Adipose tissue (tissue), 3 donors: Measurements from ENCODE around the gene TCP11L2. TPM values are rescaled to one million over a fixed set of nuclear protein-coding genes. Genes with fewer than 3 reads are reported as not detected.
"Not testable (repeated sequence)": the region's sequence is repeated elsewhere in the genome, so short reads cannot be mapped to it uniquely, and the experiment has no call there.

Experiments
- H3K27ac ChIP-seq: one replicate; pipeline ENCODE4 v1.5.1; 2013; ENCODE audit warnings: low read depth, low read length
- WGBS, 3 donors: extraction: QIAGEN DNeasy Blood & Tissue Kit; methylation state at CpG; one replicate each; pipeline ENCODE4 v1.1.7; 2013; 5-methylcytosine and 5-hydroxymethylcytosine counted together
- polyA plus RNA-seq, 3 donors: library from polyadenylated mRNA; stranded (reverse); fragments of 200-250 nt; gene quantifications; one replicate each; pipeline ENCODE4 v1.2.3, GENCODE V29; 2013
- donor health status: healthy with polysubstance abuse.
- donor health status: Bipolar disorder and iron deficiency.
- donor health status: healthy.

Gene TCP11L2
- polyA plus RNA-seq, 3 donors = 4.0 to 9.2 (median 5.0) TPM

DNA sequence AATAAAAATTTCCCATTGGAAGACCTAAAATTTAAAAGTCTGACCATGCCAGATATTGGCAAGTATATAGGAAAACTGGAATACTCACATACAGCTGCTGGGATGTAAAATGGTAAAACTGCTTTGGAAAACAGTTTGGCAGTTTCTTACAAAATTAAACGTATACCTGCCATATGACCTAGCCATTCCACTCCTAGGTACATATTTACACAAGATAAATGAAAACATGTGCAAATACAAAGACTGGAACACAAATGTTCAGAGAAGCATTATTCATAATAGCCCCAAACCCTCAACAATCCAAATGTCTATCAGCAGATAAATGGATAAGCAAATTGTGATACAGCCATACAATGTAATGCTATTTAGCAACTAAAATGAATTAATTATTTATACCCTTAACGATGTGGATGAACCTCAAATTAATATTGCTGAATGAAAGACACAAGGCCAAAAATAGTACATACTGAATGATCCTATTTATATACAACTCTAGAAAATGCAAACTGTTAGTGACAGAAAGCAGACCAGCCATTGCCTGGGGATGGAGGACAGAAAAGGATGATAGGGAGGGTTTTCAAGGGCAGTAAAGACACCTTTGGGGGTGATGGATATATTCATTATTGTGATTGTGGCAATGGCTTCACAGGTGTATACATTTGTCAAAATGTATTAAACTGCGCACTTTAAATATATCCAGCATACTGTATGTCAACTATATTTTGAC lies 21.3 kb upstream of the TCP11L2 start:
- no peak overlapping the region for H3K27ac ChIP-seq
- WGBS, 3 donors = 55 to 76% (median 58%) methylated on average over 3 of the region's 3 CpGs

DNA sequence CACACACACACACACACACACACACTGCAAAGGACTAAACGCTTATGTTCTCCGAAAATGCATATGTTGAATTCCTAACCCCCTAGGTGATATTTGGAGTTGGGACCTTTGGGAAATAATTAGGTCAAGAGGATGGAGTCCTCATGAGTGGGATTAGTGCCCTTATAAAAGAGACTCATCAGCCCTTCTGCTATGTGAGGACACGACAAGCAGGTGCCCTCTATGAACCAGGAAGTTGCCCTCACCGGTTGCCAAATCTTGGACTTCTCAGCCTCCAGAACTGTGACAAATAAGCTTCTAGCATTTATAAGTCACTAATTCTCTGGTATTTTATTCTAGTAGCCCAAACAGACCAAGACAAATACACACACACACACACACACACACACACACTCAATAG lies 20.7 kb upstream of the TCP11L2 start:
- 80 to 86% (median 81%) methylated on average over 4 of the region's 4 CpGs for WGBS, 3 donors
- H3K27ac ChIP-seq = no peak overlapping the region

DNA sequence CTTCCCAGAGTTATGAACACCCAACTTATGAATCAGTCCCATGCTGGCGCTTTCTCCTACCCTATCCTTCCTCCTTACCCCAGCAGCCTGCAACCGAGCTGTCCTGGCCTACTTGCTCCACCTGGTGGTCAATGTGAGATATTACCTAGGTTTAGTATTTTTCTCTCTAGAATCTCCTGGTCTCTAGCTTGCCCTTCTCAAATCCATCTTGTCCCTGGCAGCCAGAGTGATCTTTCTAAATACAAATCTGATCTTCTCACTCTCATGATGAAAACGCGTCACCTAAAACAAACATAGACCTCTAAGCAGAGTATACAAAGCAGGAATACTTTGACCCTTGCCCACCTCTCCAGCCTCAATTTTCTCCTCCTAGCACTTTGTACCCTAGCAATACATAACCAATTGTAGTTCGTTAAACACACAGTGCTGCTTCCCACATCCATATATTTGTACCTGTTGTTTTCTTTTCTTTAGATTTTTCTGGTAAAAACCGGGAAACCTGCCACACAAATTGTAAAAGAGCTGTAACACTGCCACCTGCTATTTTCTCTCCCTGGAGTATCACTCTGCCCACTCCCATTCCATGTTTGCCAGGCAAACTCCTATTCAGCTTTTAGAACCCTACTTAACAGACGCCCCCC lies 20.0 kb upstream of the TCP11L2 start:
- WGBS, 3 donors = 19 to 37% (median 37%) methylated on average over 7 of the region's 7 CpGs
- no peak overlapping the region for H3K27ac ChIP-seq

DNA sequence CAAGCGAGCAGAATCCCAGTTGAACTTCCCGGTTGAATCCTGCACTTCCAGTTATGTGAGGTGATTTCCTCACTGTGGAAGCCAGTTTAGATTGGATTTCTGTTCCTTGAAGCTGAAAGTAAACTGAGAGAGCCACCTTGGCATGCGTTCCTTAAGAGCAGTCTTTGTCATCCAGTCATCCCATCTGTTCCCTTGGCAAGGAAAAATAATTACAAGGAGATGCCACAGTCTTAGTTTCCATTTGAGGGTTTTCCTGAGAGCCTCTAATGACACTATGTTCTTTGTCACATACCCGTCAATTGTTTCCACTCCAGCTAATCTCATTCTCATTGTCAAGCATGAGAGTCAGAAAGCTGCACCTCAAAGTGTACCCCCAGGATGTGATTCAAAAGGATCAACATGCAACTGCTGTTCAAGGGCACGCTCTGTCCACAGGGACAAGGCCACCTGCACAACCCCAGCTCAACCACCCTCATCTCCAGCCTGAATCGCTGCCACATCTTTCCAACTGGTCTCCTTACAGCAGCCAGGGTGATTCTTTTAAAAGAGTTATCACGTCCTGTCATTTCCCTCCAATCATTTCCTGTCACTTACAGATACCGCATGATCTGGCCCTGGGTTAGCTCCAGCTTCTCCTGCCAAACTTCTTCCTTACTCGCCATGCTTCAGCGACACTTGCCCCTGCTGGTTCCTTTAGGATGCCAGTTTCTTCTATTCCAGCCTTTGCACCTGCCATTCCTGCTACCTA lies 18.0 kb upstream of the TCP11L2 start:
- H3K27ac ChIP-seq = no peak overlapping the region
- 46 to 57% (median 57%) methylated on average over 10 of the region's 10 CpGs for WGBS, 3 donors

DNA sequence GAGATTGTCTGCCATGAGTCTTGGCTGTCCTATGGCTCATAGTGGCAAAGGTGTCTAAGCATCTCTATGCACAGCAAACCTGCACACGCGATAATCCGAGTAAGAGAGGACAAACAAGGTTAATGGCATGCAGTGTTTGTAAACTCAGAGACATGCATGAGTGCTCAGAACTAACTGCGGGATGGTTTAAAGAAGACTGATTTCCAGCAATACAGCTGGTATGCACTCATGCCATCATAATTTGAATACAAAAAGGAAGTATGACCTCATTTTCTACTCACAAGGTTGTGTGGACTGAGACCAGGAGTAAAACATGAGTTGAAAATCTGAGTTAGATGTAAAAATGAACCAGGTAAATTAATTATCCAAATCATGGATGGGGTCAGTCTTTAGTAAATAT lies 16.6 kb upstream of the TCP11L2 start:
- H3K27ac ChIP-seq = no peak overlapping the region
- WGBS, 3 donors = 65 to 84% (median 82%) methylated on average over 4 of the region's 4 CpGs

DNA sequence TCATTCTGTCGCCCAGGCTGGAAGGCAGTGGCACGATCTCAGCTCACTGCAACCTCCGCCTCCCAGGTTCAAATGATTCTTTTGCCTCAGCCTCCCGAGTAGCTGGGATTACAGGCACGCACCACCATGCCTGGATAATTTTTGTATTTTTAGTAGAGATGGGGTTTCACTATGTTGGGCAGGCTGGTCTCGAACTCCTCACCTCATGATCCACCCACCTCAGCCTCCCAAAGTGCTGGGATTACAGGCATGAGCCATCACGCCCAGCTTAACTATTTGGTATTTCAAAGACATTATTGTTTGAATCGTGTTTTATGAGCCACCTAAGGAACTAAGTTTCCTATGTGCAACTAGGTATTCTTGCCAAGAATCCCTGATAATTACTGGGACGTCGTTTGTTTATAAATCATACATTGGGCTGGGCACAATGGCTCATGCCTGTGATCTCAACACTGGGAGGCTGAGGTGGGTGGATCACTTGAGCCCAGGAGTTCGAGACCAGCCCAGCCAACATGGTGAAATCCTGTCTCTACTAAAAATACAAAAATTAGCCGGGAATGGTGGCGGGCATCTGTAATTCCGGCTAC lies 15.9 kb upstream of the TCP11L2 start:
- 81 to 84% (median 82%) methylated on average over 14 of the region's 14 CpGs for WGBS, 3 donors
- H3K27ac ChIP-seq = not testable (repeated sequence)

DNA sequence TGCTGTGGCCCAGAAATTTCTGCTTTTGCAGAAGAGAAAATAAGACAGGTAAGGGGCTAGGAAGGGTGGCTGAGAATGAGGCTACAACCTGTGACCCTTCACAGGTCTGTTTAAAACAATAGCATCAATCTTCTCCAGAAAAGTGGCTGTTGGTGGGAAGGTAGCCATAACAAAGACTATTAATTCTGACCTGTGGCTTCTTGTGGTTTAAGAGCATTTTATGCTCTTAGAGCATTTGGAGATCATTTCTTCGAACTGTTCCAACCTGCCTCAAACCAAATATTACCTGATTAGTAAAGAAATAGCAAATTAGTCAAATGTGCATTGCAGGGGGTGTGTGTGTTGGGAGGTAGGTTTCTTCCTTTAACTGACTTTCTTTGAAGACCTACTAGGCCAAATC lies 15.2 kb upstream of the TCP11L2 start:
- 74 to 85% (median 84%) methylated on average over 1 of the region's 1 CpG for WGBS, 3 donors
- no peak overlapping the region for H3K27ac ChIP-seq

DNA sequence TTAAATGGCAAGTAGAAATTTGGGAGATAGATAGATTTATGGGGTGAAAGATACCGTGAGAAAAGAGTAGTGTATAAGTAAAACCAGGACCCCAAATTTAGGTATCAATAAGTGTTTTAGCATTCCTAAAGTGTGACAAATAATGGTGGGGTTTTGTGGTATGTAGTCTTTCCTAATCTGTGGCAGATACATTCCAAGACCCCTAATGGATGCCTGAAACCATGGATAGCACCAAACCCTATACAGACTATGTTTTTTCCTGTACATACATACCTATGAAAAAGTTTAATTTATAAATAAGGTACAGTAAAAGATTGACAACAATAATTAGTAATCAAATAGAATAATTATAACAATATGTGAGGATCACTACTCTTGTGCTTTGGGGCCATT lies 14.4 kb upstream of the TCP11L2 start:
- H3K27ac ChIP-seq = no peak overlapping the region
- 80 to 97% (median 97%) methylated on average over 1 of the region's 1 CpG for WGBS, 3 donors

DNA sequence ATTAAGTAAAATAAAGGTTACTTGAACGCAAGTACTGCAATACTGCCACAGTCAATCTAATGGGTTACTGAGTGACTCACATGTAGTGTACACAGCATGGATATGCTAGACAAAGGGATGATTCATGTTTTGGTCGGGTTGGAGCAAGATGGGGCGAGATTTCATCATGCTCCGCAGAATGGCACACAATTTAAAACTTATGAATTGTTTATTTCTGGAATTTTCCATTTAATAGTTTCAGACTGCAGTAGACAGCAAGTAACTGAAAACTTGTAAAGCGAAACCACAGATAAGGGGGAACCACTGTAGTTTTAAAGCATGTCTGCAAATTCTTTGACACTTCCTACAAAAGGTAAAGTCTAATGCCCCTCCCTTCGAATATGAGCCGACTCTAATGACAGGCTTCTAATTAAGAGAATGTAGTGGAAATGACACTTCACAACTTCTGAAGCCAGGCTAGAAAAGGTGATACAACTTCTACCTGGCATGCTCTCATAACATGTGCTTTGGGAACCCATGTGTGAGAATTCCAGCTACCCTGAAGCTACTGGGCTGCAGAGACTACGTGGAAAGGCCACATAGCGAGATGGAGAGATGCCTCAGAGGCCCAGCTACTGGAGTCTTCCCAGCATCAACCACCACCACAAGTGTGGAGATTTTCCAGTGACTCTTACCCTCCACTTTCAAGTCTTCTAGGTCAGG lies 13.9 kb upstream of the TCP11L2 start:
- 76 to 80% (median 79%) methylated on average over 9 of the region's 9 CpGs for WGBS, 3 donors

DNA sequence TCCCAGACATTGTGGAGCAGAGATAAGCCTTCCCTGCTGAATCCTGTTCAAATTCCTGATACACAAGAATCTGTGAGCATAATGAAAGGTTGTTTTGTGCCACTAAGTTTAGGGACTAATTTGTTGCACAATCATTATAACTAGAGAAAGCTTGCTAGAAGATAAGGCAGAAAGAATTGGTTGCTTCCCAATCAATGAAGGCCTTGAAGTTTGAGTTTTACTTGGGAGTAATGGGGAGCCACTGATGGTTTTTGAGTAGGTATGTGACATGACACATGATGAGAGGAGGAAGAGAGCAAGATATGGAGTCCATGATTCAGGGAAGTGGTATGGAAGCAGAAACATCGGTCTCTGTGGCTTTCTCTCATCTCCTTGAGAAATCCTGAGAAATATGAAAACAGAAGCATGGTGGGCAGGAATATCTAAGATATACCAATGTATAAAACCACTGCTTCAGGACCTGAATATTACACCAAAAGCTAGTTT lies 13.3 kb upstream of the TCP11L2 start:
- 0 to 100% (median 42%) methylated on average over 1 of the region's 1 CpG for WGBS, 3 donors
- H3K27ac ChIP-seq = no peak overlapping the region

More for the DNA sequence above, 13.9 kb upstream of the TCP11L2 start:
- no peak overlapping the region for H3K27ac ChIP-seq

DNA sequence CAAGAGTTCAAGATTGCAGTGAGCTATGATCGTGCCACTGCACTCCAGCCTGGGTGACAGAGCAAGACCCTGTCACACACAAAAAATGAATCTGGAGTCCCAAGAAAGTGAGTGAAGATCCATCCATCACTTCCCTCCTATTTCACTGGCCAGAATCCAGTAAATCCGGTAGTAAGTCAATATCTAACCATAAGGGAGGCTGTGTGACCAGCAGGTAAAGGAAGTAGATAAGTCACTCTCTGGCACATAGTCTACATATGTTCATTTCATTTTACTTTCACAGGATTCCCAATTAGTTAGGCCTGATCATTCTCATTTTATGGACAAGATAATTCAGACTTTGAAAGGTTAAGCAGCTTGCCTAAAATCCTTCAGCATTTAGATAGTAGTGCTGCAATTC lies 11.9 kb upstream of the TCP11L2 start:
- 66 to 82% (median 79%) methylated on average over 2 of the region's 2 CpGs for WGBS, 3 donors
- H3K27ac ChIP-seq = no peak overlapping the region

DNA sequence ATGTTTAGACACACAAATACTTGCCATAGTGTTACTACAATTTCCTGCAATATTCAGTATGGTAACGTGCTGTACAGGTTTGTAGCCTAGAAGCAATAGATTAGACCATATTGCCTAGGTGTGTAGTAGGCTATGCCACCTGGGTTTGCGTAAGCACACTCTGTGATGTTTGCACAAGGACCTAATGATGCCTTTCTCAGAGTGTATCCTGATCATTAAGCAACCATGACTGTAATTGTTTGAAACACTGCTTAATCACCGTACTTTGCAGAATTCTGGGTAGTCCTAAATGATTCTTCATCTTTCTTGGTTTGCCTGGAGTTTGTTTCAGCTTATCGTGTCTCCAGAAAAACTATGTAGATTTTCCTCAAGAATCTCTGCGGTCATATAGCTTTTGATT lies 11.2 kb upstream of the TCP11L2 start:
- H3K27ac ChIP-seq = no peak overlapping the region
- WGBS, 3 donors = 63 to 73% (median 70%) methylated on average over 5 of the region's 5 CpGs

DNA sequence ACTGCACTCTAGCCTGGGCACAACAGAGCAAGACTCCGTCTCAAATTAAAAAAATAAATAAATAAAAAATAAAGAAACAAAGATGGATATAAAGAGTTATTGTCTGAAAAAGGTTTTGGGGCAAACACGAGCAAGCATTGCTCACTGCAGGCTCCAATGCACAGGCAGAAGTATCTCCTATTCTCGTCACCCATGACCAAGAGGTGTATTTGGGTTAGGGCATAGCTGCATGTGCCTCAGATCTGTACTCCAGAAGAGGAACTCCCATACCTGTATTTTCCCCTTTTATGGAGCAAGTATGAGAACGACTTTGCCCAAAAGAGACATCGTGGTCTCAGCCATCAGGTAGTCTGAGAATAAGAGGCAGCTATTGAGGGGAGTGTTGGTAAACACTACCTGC lies 10.2 kb upstream of the TCP11L2 start:
- no peak overlapping the region for H3K27ac ChIP-seq
- 87 to 95% (median 95%) methylated on average over 5 of the region's 5 CpGs for WGBS, 3 donors

DNA sequence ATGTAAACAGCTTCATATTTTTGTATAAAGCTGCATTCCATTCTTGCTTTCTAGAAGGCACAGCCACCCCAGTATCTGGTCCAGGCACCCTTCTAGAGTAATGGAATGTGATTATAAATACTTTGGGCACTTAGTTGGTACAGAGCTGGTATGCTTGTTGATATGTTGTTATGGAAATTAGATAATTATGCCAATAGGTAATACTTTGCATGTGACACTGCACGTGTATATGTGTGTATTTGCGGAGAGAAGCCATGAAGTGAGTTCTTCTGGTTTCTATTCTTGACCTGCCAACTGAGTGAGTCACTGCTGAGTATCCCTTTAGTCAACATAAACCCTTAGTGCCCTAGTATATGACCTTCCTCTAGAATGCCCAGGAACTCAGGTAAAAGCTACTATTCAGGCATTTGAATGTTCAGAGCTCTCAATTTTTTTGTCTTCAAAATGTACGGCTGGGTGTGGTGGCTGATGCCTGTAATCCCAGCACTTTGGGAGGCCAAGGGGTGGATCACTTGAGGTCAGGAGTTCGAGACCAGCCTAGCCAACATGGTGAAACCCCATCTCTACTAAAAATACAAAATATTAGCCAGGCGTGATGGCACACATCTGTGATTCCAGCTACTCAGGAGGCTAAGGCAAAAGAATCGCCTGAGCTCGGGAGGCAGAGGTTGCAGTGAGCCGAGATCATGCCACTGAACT lies 6.2 kb upstream of the TCP11L2 start:
- no peak overlapping the region for H3K27ac ChIP-seq
- 93 to 94% (median 93%) methylated on average over 8 of the region's 8 CpGs for whole genome bisulfite sequencing, 3 donors

DNA sequence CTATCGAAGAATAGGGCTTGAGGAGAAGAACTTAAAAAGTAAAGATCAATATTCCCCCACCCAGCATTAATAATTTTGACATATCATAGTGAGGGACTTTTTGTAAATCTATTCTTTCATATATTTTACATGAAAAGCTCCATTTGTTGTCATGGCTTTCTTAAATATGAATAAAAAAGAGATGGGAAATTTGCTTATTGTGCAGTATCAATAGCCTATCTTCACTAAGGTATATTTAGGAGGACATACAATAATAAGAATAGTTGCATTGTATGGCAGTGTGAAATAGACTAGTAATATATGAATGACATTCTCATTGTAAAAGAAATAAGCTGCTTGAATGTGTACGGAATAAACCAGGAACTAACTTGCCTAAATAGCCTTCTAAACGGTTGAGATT lies 5.5 kb upstream of the TCP11L2 start:
- H3K27ac ChIP-seq = no peak overlapping the region
- WGBS, 3 donors = 86 to 91% (median 87%) methylated on average over 3 of the region's 3 CpGs

DNA sequence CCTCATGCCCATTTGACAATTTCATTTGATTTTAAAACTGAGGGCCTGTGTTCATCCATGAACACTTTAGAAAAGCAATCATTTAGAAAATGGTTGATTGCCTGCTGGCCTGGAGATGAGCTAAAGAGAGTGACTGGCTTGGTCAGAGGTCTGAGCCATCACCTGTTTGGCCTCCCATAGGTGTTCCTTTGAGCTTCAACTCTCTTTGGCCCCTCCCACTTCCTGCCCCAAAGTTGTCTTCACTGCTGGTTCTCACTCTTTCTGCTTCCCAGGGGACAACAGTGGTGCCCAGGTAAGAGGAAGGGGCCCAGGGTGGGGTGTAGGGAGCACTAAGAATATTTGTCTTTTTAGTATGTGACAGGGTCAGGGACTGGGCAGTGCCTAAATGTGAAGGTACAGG lies 4.9 kb upstream of the TCP11L2 start:
- H3K27ac ChIP-seq = no peak overlapping the region

DNA sequence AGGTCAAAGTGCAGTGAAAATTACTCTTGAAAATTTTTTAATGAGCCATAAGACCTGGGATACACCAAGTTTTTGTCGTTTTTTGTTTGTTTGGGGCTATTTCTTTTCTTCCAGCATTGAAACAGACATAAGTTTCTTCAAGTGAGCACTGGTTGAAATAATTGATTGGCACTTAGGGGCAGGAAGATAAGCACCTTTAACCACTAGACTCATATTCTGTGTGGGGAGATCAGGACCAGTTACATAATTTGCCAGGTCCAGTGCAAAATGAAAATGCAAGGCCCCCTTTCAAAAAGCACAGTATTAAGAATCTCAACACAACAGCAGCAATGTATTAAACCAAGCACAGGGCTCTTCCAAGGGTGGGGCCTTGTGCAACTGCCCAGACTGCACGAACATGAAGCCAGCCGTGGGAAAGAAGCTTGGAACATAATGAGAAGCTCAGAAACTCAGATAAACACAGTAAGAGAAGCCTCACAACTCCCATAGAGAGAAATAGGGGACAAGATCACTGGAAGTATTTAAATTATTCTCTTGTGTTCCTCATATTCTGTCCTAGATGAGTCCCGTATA lies 3.2 kb upstream of the TCP11L2 start:
- WGBS, 3 donors = 51 to 54% (median 52%) methylated on average over 4 of the region's 4 CpGs
- H3K27ac ChIP-seq = no peak overlapping the region

DNA sequence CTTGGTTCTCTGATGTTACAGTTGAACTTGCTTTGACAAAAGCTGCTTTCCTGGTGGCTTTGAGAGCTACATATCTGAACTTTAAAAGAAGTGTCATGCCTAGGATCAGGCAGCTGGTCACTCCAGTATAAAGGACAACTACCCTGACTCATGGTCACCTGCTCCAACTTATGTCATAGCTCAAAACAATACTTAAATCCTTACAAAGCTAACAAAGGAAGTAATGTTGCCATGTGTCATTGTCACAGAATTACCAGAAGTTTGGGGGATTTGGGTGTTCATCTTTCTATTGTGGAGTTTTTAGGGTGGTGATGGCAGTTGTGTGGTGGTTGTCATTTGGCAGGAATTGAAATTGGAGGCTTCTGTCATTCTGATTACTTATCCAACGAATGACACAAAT lies 1.8 kb upstream of the TCP11L2 start:
- 38 to 59% (median 52%) methylated on average over 1 of the region's 1 CpG for WGBS, 3 donors
- H3K27ac ChIP-seq = no peak overlapping the region
